HG02981 (cell line): ENCODE results near the gene RAB11FIP4.

Experiments used
- ATAC-seq: cut with Tn5 transposase; IDR thresholded peaks from one replicate; pipeline ENCODE4 v1.9.1; 2021; ENCODE audit warnings: mild to moderate bottlenecking, moderate library complexity; ENCODE audit not compliant: unreplicated experiment

The RAB11FIP4 gene

DNA sequence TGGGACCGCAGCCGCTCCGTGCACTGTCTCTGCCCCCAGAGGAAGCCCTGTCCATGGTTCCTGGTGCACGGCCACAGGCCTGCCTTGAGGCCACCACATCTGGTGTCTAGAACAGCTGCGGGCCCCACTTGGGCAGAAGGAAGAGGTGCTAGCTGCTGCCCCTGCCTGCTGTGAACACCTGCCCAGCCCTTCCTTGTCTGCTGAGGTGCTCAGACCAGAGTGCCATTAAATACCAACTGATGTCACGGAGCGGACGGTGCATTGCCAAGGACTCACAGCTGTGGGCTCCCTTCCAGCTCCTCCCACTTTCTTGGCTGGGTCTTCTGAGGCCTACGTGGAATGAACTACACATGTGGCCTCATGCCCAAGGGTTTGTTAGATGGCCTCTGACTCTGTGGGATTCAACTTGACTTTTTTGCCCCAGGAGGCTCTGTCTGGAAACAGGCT, 146.1 kb downstream of the RAB11FIP4 start:
- ATAC-seq: peak; percentile 5

- ATAC-seq: peak; percentile 51
These were observed 146.7 kb downstream of the RAB11FIP4 start for GRCh38 chr17:31538080-31538762.

- no peak for ATAC-seq
These were observed 149.3 kb downstream of the RAB11FIP4 start for GRCh38 chr17:31540602-31541307.

GRCh38 chr17:31541559-31541958, 150.1 kb downstream of the RAB11FIP4 start:
- ATAC-seq: no peak

DNA sequence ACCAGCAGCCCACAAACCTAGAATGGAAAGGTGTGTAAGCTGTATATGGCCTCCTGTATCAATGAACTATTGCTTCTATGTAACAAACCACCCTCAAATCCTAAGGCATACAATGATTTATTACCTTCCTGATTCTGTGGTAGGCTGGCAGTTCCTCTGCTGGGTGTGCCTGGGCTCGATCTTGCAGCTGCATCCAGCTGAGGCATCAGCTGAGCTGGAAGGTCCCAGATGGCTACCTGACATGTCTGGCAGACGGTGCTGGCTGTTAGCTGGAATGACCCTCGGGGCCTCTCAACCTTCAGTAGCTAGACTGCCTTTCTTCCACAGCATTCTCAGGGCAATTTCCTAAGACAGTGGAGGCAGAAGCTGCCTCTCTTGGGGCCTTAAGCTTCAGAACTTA, 152.7 kb downstream of the RAB11FIP4 start:
- no peak for ATAC-seq

DNA sequence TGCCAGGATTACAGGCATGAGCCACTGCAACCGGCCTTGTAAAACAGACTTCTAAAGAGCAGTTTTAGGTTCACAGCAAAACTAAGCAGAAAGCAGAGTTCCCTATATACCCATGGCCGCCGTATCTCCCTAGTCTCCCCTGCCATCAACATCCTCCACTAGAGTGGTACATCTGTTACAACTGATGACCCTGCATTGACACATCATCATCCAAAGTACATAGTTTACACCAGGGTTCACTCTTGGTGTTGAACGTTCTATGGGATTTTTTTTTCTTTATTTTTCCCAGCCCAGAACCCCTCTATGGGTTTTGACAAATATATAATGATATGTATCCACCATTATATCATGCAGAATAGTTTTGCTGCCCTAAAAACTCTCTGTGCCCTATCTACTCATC, 155.2 kb downstream of the RAB11FIP4 start:
- ATAC-seq: no peak

GRCh38 chr17:31548709-31549108, 157.2 kb downstream of the RAB11FIP4 start:
- ATAC-seq: no peak

DNA sequence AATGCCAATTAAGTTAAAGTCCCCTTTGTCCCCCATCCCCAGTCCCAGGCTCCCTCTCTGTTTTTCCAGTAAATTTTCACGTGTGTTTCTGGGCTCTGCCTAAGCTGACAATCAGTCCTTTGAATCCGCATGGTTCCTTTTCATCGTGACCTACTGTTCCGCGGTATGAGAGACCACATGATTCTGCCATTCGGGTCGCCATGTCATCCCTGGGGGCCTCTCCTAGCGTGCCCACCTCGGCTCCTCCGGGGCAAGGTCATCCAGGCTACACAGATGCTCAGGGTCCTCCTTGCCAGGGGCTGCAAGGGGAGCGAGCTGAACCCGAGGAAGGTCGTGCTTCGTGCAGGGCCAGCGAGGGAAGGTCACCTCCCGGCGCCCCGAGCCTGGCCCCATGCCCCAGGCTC, 157.6 kb downstream of the RAB11FIP4 start:
- peak; percentile 19 for ATAC-seq

DNA sequence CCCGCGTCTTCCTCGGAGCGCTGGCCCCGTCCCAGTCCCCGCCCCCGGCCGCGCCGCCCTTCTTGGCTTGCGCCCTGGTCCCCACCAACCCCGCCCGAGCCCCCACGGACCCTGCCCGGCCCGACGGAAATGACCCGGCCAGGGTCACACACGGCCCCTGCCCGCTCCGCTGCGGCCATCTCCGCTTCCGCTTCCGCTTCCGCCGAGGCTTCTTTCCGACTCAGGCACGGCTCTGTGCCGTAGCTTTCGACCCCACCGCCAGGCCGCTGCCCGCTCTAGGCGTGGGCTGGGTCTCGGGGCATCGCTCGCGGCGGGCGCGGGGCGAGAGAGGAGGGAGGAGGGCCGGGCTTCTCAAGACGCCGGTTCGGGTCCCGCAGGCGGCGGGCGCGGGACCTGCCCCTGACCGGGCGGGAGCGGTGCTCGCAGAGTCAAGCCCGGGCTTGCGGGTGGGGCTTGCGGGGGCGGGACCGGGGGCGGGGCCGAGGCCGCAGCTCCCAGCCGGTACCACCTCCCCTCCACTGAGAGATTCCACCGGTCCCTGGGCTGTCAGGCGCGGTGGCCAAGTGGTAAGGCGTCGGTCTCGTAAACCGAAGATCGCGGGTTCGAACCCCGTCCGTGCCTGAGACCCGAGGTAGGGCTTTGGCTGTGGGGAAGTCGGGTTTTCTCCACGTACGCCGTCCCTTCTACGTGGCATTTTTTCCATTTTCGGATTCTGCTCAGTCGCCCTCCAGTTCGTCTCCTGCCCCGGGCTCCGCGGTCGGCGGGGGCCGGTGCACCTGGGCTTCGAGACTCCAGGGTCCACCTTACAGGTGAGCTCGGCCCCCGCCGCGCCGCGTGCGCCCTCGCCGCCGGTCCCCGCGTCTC, 158.3 kb downstream of the RAB11FIP4 start:
- ATAC-seq: peak; percentile 70

- ATAC-seq: no peak
These were observed 159.0 kb downstream of the RAB11FIP4 start for GRCh38 chr17:31550389-31551056.

DNA sequence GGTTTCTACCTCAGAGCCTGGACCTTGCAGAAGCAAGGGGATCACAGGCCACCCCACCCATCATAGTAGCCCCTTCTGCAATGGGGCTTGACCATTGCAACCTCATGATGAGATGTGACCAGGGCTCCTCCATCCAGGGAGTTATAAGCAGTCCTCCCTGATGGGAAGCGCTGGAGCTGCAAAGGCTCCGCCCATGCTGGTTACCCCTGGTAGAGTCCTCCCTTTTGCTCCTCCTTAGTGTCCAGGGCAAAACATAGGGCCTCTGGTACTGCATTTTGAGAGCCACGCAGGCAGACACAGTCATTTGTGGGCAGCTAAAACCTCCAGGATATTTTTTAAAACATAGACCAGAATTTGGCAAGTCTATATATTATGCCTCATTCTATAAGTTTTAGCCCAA, 161.1 kb downstream of the RAB11FIP4 start:
- ATAC-seq: no peak

GRCh38 chr17:31553506-31553905, 162.0 kb downstream of the RAB11FIP4 start:
- ATAC-seq: no peak

DNA sequence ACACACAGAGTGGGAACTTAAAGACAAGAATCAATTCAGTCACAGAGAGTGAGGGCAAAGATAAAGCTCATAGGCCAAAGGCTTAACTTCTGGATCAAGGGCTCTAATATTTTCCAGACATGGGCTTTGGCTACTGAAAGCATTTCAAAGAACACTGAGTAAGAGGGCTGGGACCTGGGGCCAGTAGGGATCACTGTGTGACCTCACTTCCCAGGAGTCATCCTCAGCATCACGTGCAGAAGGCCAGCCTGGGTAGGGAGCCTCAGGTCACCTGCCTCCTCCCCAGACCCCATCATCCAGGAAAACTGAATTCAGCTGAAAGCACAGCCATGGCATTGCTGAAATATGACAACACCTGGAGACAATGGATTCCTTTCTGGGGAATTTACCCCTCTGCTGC, 163.5 kb downstream of the RAB11FIP4 start:
- no peak for ATAC-seq

- ATAC-seq: no peak
These were observed 165.6 kb downstream of the RAB11FIP4 start for GRCh38 chr17:31556969-31557645.

DNA sequence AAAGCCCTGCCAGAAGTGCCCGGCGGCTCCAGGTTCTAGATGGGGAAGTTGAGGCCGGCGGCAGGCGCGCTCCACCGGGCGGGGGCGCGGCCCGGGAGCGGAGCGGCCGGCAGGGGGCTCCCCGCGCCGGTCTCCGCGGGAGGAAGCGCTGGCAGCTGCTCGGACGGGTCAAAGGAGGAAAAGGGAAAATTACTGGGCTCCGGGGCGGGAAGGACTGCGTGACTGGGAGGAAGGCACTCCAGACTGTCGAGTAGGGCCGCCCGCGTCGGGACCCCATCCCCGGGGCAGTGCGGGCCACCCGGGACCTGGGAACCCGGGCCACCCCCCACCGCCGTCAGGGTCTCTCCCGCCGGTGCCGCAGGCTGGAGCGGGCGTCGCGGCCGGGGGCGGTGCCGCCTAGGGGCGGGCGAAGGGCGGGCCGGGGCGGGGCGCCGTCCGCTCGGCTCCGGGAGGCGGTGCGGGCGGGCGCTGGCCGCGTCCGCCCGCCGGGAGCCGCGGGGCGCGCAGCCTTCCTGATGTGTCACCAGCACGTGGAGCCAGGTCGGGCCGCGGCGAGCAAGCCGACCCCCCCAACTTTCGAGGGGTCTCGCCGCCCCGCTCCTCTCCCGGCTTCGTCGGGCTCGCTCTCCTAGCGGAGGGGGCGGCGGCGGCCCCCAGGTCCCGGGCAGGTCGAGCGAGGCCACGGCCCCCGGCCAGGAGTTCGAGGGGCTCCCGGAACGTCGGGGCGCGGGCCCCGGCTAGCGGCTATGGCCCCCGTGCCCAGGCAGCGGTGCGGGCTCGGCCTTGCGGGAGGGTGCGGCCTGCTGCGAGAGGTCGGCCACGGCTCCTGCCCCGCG, 167.5 kb downstream of the RAB11FIP4 start:
- no peak for ATAC-seq

DNA sequence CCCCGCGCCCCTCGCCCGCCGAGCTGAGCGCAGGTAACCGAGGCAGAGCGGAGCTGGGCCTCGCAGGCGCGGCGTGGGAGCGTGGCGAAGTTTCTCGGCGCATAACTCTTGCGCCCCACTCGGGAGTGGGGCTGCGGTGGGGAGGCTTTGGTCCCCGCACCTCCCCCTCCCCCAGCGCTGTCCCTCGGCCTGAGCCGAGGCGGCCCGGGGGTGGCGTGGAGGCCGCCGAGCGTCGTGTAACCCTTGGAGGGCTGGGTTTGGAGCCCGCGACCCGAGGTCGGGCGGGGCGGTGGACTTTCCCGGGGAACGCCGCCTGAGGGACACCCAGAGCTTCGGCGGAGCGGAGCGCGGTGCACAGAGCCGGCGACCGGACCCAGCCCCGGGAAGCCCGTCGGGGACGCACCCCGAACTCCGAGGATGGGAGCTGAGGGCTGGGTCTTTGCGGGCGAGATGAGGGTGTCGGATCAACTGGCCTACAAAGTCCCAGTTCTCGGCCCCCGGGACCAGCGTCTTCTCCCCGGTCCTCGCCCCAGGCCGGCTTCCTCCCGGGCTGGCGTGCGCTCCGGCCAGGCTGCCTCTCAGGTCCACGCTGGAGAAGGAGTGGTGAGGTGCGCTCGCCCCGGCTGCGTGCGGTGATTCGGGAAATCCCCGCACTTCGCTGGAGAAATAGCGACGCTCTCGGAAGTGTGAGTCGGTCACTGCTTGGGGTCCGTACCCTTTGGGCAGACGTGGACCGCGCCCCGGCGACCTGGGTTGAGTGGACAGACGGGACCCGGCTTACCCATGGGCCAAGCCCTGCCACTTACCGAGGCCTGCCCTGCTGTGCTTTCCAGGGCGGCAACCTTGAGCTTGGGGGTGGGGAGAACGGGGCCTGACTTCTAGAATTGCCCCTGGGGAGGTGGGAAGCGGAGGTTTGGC, 168.4 kb downstream of the RAB11FIP4 start:
- ATAC-seq: no peak

DNA sequence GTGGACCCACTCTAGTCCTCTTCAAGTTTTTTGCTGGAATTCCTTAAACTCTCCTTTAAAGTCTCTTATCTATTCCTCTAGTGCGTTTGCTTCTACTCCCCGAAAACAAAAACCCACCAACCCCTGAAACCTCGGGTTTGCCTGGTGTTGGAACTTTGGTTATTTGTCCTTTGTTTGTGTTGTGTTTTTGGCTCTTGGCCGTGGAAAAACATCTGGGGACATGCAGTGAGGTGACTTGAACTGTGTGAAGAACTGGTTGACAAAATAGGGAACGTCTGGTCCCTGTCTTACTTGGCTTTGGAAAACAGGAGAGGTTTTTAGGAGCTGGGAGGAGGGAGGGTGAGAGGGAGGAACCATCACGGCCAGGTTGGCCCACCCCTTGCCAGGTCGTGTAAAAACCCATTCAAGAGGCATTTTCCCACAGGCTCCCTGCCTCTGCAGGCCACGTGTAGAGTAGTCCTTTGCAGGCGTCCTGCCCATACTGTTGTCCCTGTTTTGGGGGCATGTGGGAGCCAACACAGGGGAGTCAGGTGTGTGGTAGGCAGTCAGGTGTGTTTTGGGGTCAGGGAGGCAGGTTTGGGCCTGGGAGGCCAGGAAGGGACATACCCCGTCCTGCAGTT, 169.3 kb downstream of the RAB11FIP4 start:
- no peak for ATAC-seq
